Measurements from ENCODE around the gene COL5A2.
A peak's percentile ranks its signal among the peaks of the same experiment; 100 is the strongest.

Gene COL5A2

DNA sequence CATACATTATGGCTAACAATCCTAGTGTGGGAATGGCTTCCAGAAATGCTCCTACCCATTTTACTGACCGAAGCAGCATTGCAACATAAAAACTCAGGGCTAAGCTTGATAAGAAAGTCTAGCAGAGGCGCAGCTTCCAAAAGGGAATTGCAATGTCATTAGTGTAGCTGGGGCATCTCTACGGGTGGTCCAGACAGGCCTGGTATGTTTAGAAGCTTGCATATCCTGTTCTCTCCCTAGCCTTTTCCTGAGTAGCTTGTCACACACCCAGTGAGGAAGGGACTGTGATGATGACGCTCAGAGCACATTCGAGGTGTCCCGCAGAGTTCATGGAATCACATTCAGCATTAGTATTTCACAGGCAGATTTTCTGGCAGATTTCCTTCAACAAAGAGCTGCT, 38.0 kb upstream of the COL5A2 start:
- no peak overlapping the region for H3K4me3 ChIP-seq (ENCODE audit: low read depth, low read length)
- TF ChIP-seq, protein P1, sequence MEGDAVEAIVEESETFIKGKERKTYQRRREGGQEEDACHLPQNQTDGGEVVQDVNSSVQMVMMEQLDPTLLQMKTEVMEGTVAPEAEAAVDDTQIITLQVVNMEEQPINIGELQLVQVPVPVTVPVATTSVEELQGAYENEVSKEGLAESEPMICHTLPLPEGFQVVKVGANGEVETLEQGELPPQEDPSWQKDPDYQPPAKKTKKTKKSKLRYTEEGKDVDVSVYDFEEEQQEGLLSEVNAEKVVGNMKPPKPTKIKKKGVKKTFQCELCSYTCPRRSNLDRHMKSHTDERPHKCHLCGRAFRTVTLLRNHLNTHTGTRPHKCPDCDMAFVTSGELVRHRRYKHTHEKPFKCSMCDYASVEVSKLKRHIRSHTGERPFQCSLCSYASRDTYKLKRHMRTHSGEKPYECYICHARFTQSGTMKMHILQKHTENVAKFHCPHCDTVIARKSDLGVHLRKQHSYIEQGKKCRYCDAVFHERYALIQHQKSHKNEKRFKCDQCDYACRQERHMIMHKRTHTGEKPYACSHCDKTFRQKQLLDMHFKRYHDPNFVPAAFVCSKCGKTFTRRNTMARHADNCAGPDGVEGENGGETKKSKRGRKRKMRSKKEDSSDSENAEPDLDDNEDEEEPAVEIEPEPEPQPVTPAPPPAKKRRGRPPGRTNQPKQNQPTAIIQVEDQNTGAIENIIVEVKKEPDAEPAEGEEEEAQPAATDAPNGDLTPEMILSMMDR (IDR thresholded peaks at IDR 0.05; ENCODE audit: low read depth, low read length), result no peak
- peak; percentile 89 for DNase-seq (ENCODE audit: low read depth, low spot score)
- in situ Hi-C loops (cut with HindIII; ENCODE audit: low sequenced_read_pairs), result no loop called here

DNA sequence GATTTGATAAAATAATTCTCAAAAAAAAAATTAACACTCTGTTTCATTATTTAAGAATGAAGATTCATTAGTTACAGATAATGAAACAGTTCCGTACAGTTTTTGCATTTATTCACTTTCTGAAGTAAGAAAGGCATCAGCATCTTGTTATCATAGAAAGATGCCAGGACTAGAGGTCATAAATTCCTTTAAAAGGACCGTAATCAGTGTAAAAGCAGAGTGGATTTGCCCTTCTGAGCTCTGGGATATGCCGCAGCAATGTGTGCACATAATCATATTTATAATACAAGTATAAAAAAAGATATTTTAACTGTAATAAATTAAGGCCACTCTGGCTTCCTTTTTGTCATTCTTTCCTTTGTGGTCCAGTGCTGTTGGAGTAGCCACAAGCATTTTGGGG, 37.5 kb upstream of the COL5A2 start:
- TF ChIP-seq, protein P1 (IDR thresholded peaks at IDR 0.05; ENCODE audit: low read depth, low read length), result no peak
- H3K4me3 ChIP-seq (ENCODE audit: low read depth, low read length), result no peak overlapping the region
- no peak for DNase-seq (ENCODE audit: low read depth, low spot score)
- in situ Hi-C loops (cut with HindIII; ENCODE audit: low sequenced_read_pairs), result no loop called here

GRCh38 chr2:189214484-189214883, 34.9 kb upstream of the COL5A2 start:
- DNase-seq (ENCODE audit: low read depth, low spot score), result no peak
- TF ChIP-seq, protein P1 (IDR thresholded peaks at IDR 0.05; ENCODE audit: low read depth, low read length), result no peak
- in situ Hi-C loops (cut with HindIII; ENCODE audit: low sequenced_read_pairs), result no loop called here
- H3K4me3 ChIP-seq (ENCODE audit: low read depth, low read length), result no peak overlapping the region

DNA sequence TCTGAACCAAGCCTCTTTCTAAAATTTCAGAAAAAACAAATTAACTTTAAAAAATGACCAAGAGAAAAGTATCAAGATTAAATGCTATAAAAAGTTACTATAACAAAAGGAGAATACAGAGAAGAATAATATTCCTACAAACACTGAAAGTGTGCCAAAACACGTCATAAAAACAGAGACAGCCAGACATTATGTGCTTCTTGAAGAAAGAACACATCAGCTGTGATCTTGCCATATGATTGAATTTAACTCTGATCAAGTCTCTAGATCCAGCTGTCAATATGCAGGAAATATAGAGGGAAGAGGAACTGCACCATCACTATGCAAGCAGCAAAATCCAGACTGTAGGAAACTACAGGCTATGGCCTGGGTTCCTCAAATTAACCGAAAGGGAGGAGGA, 33.7 kb upstream of the COL5A2 start:
- H3K4me3 ChIP-seq (ENCODE audit: low read depth, low read length), result no peak overlapping the region

GRCh38 chr2:189210250-189211087, 30.9 kb upstream of the COL5A2 start:
- no peak overlapping the region for H3K4me3 ChIP-seq (ENCODE audit: low read depth, low read length)
- TF ChIP-seq, protein P1 (IDR thresholded peaks at IDR 0.05; ENCODE audit: low read depth, low read length), result no peak
- in situ Hi-C loops (cut with HindIII; ENCODE audit: low sequenced_read_pairs), result no loop called here
- DNase-seq (ENCODE audit: low read depth, low spot score), result peak; percentile 98

More for the DNA sequence above, 33.7 kb upstream of the COL5A2 start:
- TF ChIP-seq, protein P1 (IDR thresholded peaks at IDR 0.05; ENCODE audit: low read depth, low read length), result no peak
- no peak for DNase-seq (ENCODE audit: low read depth, low spot score)
- in situ Hi-C loops (cut with HindIII; ENCODE audit: low sequenced_read_pairs), result no loop called here

DNA sequence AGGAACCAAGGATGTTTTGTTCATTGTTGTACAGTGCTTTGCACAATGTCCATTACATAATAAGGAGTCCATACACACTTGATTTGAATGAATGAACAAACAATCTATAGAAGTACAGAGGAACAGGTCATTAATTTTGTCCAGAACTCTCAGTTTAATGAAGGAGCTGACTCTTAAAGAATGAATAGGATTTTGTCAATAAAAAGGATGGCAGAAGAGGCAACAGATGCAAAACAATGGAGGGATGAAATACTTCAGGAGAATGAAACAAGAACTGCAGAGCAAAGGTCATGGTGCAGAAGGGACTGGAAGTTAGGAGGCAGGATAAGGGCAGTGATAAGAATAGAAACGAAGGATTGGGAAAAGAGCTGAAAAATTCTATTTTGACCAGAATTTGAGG, 28.7 kb upstream of the COL5A2 start:
- TF ChIP-seq, protein P1 (IDR thresholded peaks at IDR 0.05; ENCODE audit: low read depth, low read length), result no peak
- DNase-seq (ENCODE audit: low read depth, low spot score), result no peak
- in situ Hi-C loops (cut with HindIII; ENCODE audit: low sequenced_read_pairs), result no loop called here
- H3K4me3 ChIP-seq (ENCODE audit: low read depth, low read length), result no peak overlapping the region

Data from astrocyte of the spinal cord (primary cell).